ENCODE results near the gene IFNA17. TPM values are rescaled to one million over a fixed set of nuclear protein-coding genes. Genes with fewer than 3 reads are reported as not detected.
"Not testable (repeated sequence)": the region's sequence is repeated elsewhere in the genome, so short reads cannot be mapped to it uniquely, and the experiment has no call there.

The IFNA17 gene
- total RNA-seq, 3 donors from 2014 or later: not detected

- Histone ChIP-seq H3K36me3 (no peaks in the 10 kb centered on the region), H3K4me3 (no peak overlapping the region), H3K4me1 (no peaks in the 10 kb centered on the region), H3K9me3 (no peaks in the 10 kb centered on the region), H3K27me3 (no peaks in the 10 kb centered on the region), H3K27ac (no peak overlapping the region)
- no peak for DNase-seq (ENCODE audit: low spot score in 2 of 2)
- no peak for TF ChIP-seq CTCF (IDR thresholded peaks at IDR 0.05)
- TF ChIP-seq POLR2A (IDR thresholded peaks at IDR 0.05): no peak
- TF ChIP-seq POLR2AphosphoS5 (IDR thresholded peaks at IDR 0.05): no peak
- intact Hi-C loops (cut with DNase I; ENCODE audit: low total_unique reads): no loop called here
Observed at GRCh38 chr9:21234153-21234687, 6.2 kb upstream of the IFNA17 start.

DNA sequence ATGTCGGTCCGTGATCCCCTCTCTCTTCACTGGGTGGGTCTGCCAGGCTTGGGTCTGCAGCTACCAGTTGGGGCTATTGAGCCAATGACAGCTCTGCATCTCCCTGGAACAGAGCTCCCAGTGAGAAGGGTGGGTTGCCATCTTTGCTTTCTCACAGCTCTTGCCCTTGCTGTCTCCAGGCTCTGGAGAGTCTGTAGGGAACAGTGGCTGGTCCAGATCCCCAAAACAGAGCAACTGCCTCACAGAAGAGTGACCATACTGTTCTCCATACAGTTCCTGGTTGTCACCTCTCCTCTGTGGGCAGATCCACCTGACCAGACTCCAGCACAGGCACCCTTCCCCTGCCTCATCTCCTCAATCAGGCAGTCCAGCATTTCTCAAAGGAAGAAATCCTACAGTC is 5.2 kb upstream of the IFNA17 start:
- no peaks in the 10 kb centered on the region for H3K27me3 ChIP-seq
- no peak overlapping the region for H3K4me3 ChIP-seq
- H3K27ac ChIP-seq: no peak overlapping the region
- H3K36me3 ChIP-seq: no peaks in the 10 kb centered on the region
- H3K4me1 ChIP-seq: no peaks in the 10 kb centered on the region
- intact Hi-C loops (cut with DNase I; ENCODE audit: low total_unique reads): no loop called here
- DNase-seq (ENCODE audit: low spot score in 2 of 2): no peak
- no peaks in the 10 kb centered on the region for H3K9me3 ChIP-seq
- TF ChIP-seq POLR2A (IDR thresholded peaks at IDR 0.05) (no peak), POLR2AphosphoS5 (IDR thresholded peaks at IDR 0.05) (no peak), CTCF (IDR thresholded peaks at IDR 0.05) (no peak)

DNA sequence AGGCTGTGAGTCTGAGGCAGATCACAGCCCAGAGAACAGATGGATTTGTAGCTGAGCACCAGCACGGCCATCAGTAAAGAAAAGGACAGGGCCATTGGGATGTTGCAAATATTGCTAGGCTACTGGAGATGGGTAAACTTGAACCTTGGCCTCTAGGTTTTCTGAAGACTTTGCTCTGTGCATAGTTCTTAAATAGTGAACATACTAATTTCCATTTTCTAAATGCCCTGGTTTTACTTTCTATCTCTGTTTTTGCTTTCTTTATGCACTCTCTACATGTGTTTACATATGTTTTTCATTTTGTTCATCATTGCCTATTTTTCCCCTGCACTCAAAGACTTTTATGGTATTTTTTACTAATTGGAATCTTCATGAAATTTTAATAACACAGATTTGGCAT is 10.8 kb downstream of the IFNA17 start, which contains the start of gene IFNA16:
IFNA16 (minus strand) TSS at position 101 of the 400 bp plus-strand sequence; CDS start at position 95, 6 bp downstream.
- H3K36me3 ChIP-seq; H3K27ac ChIP-seq; H3K27me3 ChIP-seq; DNase-seq (ENCODE audit: low spot score in 2 of 2); intact Hi-C loops (cut with DNase I; ENCODE audit: low total_unique reads); H3K4me3 ChIP-seq; H3K9me3 ChIP-seq; H3K4me1 ChIP-seq: not testable (repeated sequence)

DNA sequence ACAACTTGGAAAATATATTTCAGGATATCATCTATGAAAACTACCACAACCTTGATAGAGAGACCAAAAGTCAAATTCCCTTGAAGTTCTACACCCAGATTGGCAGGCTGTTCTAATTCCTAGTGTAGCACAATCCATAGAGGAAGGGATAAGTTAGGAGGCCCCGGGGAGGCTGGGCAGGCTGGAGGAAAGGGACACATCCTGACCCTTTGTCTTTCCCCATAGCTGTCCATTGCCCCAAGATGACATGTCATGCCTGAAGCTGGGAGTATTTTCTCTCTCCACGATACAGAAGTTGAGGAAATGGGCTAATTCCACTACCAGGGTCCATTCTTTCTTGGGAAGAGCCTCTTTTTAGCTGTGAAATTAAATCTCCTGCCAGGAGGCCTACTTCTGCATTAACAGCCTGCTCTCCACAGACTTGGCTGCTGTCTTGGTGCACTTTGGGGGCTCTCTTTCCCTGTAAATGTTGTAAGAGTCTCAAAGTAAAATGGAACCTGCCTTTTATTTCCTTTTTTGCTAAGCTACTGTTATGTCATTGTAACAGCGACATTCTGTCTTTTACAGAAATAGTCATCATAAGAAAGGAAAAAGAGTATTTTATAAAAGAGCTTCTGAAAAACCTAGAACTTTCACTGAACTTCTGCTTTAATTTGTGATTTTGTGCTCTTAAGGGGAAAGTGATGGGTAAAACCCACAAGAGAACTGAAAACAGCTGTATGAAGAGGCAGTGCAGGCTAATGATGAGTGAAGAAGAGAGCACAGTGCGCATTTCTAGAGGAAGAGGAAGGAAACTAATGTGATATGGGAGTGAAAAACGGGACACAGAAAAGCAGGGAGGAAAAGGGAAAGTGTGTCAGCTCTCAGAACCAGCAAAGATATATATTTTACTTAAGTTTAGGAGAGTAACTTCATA is 14.4 kb downstream of the IFNA17 start:
- DNase-seq (ENCODE audit: low spot score in 2 of 2); H3K27ac ChIP-seq; intact Hi-C loops (cut with DNase I; ENCODE audit: low total_unique reads); H3K27me3 ChIP-seq; H3K9me3 ChIP-seq; H3K4me3 ChIP-seq; H3K36me3 ChIP-seq; H3K4me1 ChIP-seq: not testable (repeated sequence)

GRCh38 chr9:21212160-21212559 is 15.9 kb downstream of the IFNA17 start:
- DNase-seq (ENCODE audit: low spot score in 2 of 2); H3K27me3 ChIP-seq; H3K27ac ChIP-seq; H3K4me3 ChIP-seq; intact Hi-C loops (cut with DNase I; ENCODE audit: low total_unique reads); H3K9me3 ChIP-seq; H3K36me3 ChIP-seq; H3K4me1 ChIP-seq: not testable (repeated sequence)

DNA sequence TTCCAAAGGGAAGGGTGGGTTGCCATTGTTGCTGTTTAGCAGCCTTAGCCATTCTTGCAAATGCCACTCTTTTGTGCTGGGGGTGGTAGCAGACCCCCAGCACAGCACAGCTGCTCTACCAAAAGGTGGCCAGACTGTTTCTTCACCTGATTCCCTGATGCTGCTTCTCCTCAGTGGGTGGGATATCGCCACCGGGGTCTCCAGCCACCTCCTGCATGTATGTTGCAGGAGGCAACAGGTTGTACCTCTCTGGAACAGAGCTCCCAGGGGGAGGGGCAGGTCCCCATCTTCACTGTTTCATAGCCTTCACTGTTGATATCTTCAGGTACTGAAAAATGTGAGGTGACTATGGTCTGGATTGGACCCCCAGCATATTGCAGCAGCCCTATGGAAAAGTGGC is 17.2 kb downstream of the IFNA17 start:
- H3K27me3 ChIP-seq; H3K4me1 ChIP-seq; H3K9me3 ChIP-seq; intact Hi-C loops (cut with DNase I; ENCODE audit: low total_unique reads); H3K36me3 ChIP-seq; DNase-seq (ENCODE audit: low spot score in 2 of 2); H3K4me3 ChIP-seq; H3K27ac ChIP-seq: not testable (repeated sequence)

DNA sequence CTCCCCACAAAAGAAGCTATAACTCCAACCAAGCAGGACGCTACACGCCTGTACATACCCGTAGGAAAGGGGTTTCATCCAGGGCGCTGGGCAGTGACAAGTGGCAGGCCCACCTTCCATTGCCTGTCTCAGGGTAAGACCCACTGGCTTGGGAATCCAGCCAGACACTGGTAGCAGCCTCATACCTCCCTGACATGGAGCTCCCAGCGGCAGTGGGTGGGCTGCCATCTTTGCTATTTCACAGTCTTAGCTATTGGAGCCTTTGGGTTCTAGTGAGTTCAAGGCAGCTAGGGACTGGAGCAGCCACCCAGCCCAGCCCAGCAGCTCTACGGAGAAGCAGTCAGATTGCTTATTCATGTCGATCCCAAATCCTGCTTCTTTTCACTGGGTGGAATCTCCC is 17.7 kb downstream of the IFNA17 start:
- DNase-seq (ENCODE audit: low spot score in 2 of 2): no peak
- intact Hi-C loops (cut with DNase I; ENCODE audit: low total_unique reads): no loop called here
- no peaks in the 10 kb centered on the region for H3K27me3 ChIP-seq
- H3K4me3 ChIP-seq: no peak overlapping the region
- TF ChIP-seq POLR2AphosphoS5 (IDR thresholded peaks at IDR 0.05) (no peak), CTCF (IDR thresholded peaks at IDR 0.05) (no peak), POLR2A (IDR thresholded peaks at IDR 0.05) (no peak)
- H3K9me3 ChIP-seq: no peaks in the 10 kb centered on the region
- no peak overlapping the region for H3K27ac ChIP-seq
- no peaks in the 10 kb centered on the region for H3K4me1 ChIP-seq
- no peaks in the 10 kb centered on the region for H3K36me3 ChIP-seq

DNA sequence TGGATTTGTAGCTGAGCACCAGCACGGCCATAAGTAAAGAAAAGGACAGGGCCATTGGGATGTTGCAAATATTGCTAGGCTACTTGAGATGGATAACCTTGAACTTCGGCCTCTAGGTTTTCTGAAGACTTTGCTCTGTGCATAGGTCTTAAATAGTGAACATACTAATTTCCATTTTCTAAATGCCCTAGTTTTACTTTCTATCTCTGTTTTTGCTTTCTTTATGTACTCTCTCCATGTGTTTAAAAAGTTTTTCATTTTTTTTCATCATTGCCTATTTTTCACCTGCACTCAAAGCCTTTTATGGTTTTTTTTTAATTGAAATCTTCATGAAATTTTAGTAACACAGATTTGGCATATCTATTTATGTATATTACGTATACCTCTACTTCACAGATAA is 21.0 kb downstream of the IFNA17 start, which contains the start of gene IFNA10:
IFNA10 (minus strand) TSS at position 101 of the 400 bp plus-strand sequence; CDS start at position 55, 46 bp downstream.
- H3K4me1 ChIP-seq; H3K27ac ChIP-seq; H3K36me3 ChIP-seq; DNase-seq (ENCODE audit: low spot score in 2 of 2); H3K27me3 ChIP-seq; H3K9me3 ChIP-seq; H3K4me3 ChIP-seq; intact Hi-C loops (cut with DNase I; ENCODE audit: low total_unique reads): not testable (repeated sequence)
